ENCODE data around the gene POMGNT1. TPM values are rescaled to one million over a fixed set of nuclear protein-coding genes. Genes with fewer than 3 reads are reported as not detected.

The POMGNT1 gene
- total and polyA plus RNA-seq, 2 of the 8 experiments (the other 6 are each of a cell fraction or from before 2014, with no cell fraction given): 28.0 to 40.3 TPM

GRCh38 chr1:46206399-46206798 is 8.2 kb upstream of the POMGNT1 start:
- H3K27me3 ChIP-seq (replicated peaks in 1 of 4; ENCODE audit: control insufficient read depth in 3 of 4, extremely low read depth in 1 of 4, insufficient read depth in 3 of 4, low read length in 3 of 4): no peaks in the 10 kb centered on the region
- no peak overlapping the region for H3K27ac ChIP-seq (ENCODE audit: low read depth, low read length)
- 94% methylated on average over 2 of the region's 2 CpGs; no CpG with 5 or more reads in 1 of the 2 experiments for WGBS, 2 experiments (ENCODE audit: extremely low coverage in 1 of 2, insufficient coverage in 1 of 2, insufficient read length in 1 of 2, insufficient replicate concordance in 2 of 2, low coverage in 1 of 2, low lambda C conversion rate in 2 of 2, missing lambda C conversion rate in 1 of 2)
- no peaks in the 10 kb centered on the region for H3K79me1 ChIP-seq (ENCODE audit: low read depth, low read length)
- CTCF ChIA-PET (ENCODE audit: partially characterized antibody): interaction anchor here (0.5 to 2.3 kb wide), 3 partner anchors 16 to 235 kb away, joined by 5 to 9 read pairs (median 5); no protein-coding TSS in a partner anchor
- H3K4me1 ChIP-seq (replicated peaks in 1 of 4; ENCODE audit: control insufficient read depth in 3 of 4, insufficient read depth in 4 of 4, low read length in 3 of 4): peaks cover 0 to 3% (median 1%) of the 10 kb centered on the region in 4 experiments; a peak in 4 of 7 replicates
- H3K56ac ChIP-seq (replicated peaks; ENCODE audit: insufficient read length, low read depth, low read length): no peak overlapping the region
- H4K5ac ChIP-seq (ENCODE audit: insufficient read length, low read depth, low read length): no peak overlapping the region
- H3K79me2 ChIP-seq (ENCODE audit: control insufficient read depth in 1 of 2, insufficient read depth in 2 of 2, low read length in 2 of 2): no peaks in the 10 kb centered on the region; a peak in 1 of 4 replicates
- POLR2A ChIA-PET (ENCODE audit: partially characterized antibody): interaction anchor here (0.9 to 1.0 kb wide), 2 partner anchors 13 to 16 kb away, joined by 3 read pairs; no protein-coding TSS in a partner anchor
- H3K23ac ChIP-seq (ENCODE audit: insufficient read length): no peak overlapping the region
- H2AK5ac ChIP-seq (ENCODE audit: low read depth, low read length): no peak overlapping the region
- peaks cover 14% of the 10 kb centered on the region for H3K23me2 ChIP-seq (ENCODE audit: low read depth, low read length)
- H2BK12ac ChIP-seq (ENCODE audit: low read depth, low read length): no peak overlapping the region
- no peak overlapping the region for H3K9ac ChIP-seq (replicated peaks in 1 of 4; ENCODE audit: extremely low read depth in 1 of 4, low read depth in 3 of 4, low read length in 3 of 4)
- H3K9me3 ChIP-seq (ENCODE audit: insufficient read depth in 2 of 2, low read depth in 1 of 2, low read length in 1 of 2): no peaks in the 10 kb centered on the region
- no peak overlapping the region for H2BK15ac ChIP-seq (ENCODE audit: low read length)
- H2BK5ac ChIP-seq (ENCODE audit: low read depth, low read length): no peak overlapping the region
- no peak overlapping the region for H4K8ac ChIP-seq (ENCODE audit: extremely low read depth, insufficient read depth, low read length)
- no peak overlapping the region for H3K4ac ChIP-seq (replicated peaks; ENCODE audit: insufficient read length, low read depth, low read length)
- TF ChIP-seq POLR2A (IDR thresholded peaks at IDR 0.05; ENCODE audit: control extremely low read depth in 1 of 2, low read depth in 2 of 2, low read length in 2 of 2) (no peak), GABPA (IDR thresholded peaks at IDR 0.05; ENCODE audit: borderline replicate concordance, insufficient read depth, low read length) (no peak), MAX (IDR thresholded peaks at IDR 0.05) (no peak), CREB1 (IDR thresholded peaks at IDR 0.05) (no peak), SUZ12 (IDR thresholded peaks at IDR 0.05; ENCODE audit: low read length) (no peak), TAF7 (optimal IDR thresholded peaks at IDR 0.05; ENCODE audit: borderline replicate concordance, low read depth, low read length) (no peak), KDM1A (IDR thresholded peaks at IDR 0.05; ENCODE audit: borderline replicate concordance, low read length) (no peak), HDAC2 (IDR thresholded peaks at IDR 0.05; ENCODE audit: borderline replicate concordance in 1 of 2, low read depth in 2 of 2, low read length in 2 of 2) (no peak), JUND (IDR thresholded peaks at IDR 0.05; ENCODE audit: low read length) (no peak), ATF3 (IDR thresholded peaks at IDR 0.05; ENCODE audit: insufficient read depth, low read depth, low read length) (no peak), EZH2 (IDR thresholded peaks at IDR 0.05; ENCODE audit: low read depth, low read length, severe bottlenecking) (no peak)
- H3K14ac ChIP-seq (ENCODE audit: insufficient read length): no peak overlapping the region
- FAIRE-seq: no peak
- no peak overlapping the region for H4K91ac ChIP-seq (replicated peaks; ENCODE audit: insufficient read length, low read length)
- no peak for DNase-seq (ENCODE audit: low read depth in 1 of 2, low spot score in 2 of 2)
- no peak overlapping the region for H2AFZ ChIP-seq (ENCODE audit: low read length)
- no peak overlapping the region for H3K4me2 ChIP-seq (ENCODE audit: insufficient read depth in 1 of 2, low read depth in 2 of 2, low read length in 2 of 2)
- no peak overlapping the region for H3K4me3 ChIP-seq (ENCODE audit: extremely low read depth in 1 of 4, insufficient read depth in 2 of 4, low read depth in 3 of 4, low read length in 4 of 4)
- H3K36me3 ChIP-seq (ENCODE audit: control insufficient read depth in 2 of 4, insufficient read depth in 4 of 4, low read length in 3 of 4): no peaks in the 10 kb centered on the region; a peak in 1 of 8 replicates
- H4K20me1 ChIP-seq (replicated peaks in 1 of 2; ENCODE audit: control insufficient read depth in 1 of 2, insufficient read depth in 2 of 2, low read length in 2 of 2): no peaks in the 10 kb centered on the region
- H3K18ac ChIP-seq (ENCODE audit: extremely low read depth, low read length): no peak overlapping the region
- no peak overlapping the region for H2BK120ac ChIP-seq (replicated peaks; ENCODE audit: low read depth, low read length)
- no peak overlapping the region for H2BK20ac ChIP-seq (ENCODE audit: low read length)
